NCI-H226 (cell line): ENCODE data around the gene PTPRD.

ENCODE experiments used
- DNase-seq: peaks from one replicate; pipeline ENCODE4 v3.0.0-alpha.2; 2015

Gene PTPRD

GRCh38 chr9:8599937-8600336 is 2012.9 kb downstream of the PTPRD start:
- DNase-seq = no peak

- DNase-seq = no peak
These were observed 2023.3 kb downstream of the PTPRD start for GRCh38 chr9:8589476-8589875.

- DNase-seq = no peak
These were observed 2027.8 kb downstream of the PTPRD start for GRCh38 chr9:8585036-8585435.

GRCh38 chr9:8579661-8580060 is 2033.1 kb downstream of the PTPRD start:
- DNase-seq = no peak

GRCh38 chr9:8576741-8577140 is 2036.1 kb downstream of the PTPRD start:
- no peak for DNase-seq

- DNase-seq = no peak
These were observed 2038.0 kb downstream of the PTPRD start for GRCh38 chr9:8574846-8575245.

GRCh38 chr9:8572209-8572608 is 2040.6 kb downstream of the PTPRD start:
- no peak for DNase-seq

GRCh38 chr9:8571643-8572042 is 2041.2 kb downstream of the PTPRD start:
- no peak for DNase-seq

GRCh38 chr9:8570776-8571175 is 2042.0 kb downstream of the PTPRD start:
- DNase-seq = no peak

GRCh38 chr9:8569823-8570222 is 2043.0 kb downstream of the PTPRD start:
- no peak for DNase-seq

GRCh38 chr9:8567963-8568579 is 2044.7 kb downstream of the PTPRD start:
- no peak for DNase-seq

- DNase-seq = no peak
These were observed 2047.8 kb downstream of the PTPRD start for GRCh38 chr9:8564960-8565359.

GRCh38 chr9:8560560-8561525 is 2052.0 kb downstream of the PTPRD start:
- no peak for DNase-seq

GRCh38 chr9:8558176-8558575 is 2054.6 kb downstream of the PTPRD start:
- peak; percentile 68 for DNase-seq

GRCh38 chr9:8555762-8556500 is 2056.9 kb downstream of the PTPRD start:
- no peak for DNase-seq

- DNase-seq = no peak
These were observed 2059.4 kb downstream of the PTPRD start for GRCh38 chr9:8553444-8553843.

- DNase-seq = no peak
These were observed 2060.1 kb downstream of the PTPRD start for GRCh38 chr9:8552732-8553131.

- no peak for DNase-seq
These were observed 2063.6 kb downstream of the PTPRD start for GRCh38 chr9:8549214-8549613.

GRCh38 chr9:8543219-8543618 is 2069.6 kb downstream of the PTPRD start:
- DNase-seq = no peak

- no peak for DNase-seq
These were observed 2070.3 kb downstream of the PTPRD start for GRCh38 chr9:8542537-8542936.

- DNase-seq = no peak
These were observed 2073.1 kb downstream of the PTPRD start for GRCh38 chr9:8539681-8540197.

- DNase-seq = no peak
These were observed 2076.0 kb downstream of the PTPRD start for GRCh38 chr9:8536845-8537244.

GRCh38 chr9:8534828-8535227 is 2078.0 kb downstream of the PTPRD start:
- no peak for DNase-seq
